NCI-H1436 treated with DMSO at 0.1 percent for 48 hours (cell line): Measurements from ENCODE around the gene TRIB2.

ENCODE experiments used
- DNase-seq: peaks from one replicate; lab custom pipeline; 2025; lab: John Stamatoyannopoulos, UW

The TRIB2 gene

DNA sequence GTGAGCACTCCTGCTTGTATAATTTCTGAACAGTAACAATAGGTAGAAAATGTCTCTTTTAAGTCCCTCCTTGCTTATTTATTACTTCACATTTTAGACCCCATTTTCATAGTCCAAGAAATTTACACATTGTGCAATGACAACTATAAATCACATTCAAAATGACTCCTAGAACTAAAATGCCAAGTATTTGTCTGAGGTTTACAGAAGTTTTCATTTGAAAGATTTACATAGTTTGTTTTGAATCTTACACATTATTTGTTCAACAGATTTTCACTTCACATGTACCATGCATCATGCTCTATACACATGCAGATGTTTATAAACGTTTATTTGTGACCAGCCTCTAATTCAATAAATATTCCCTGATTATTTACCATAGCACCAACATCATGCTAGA is 15.7 kb upstream of the TRIB2 start:
- DNase-seq, result no peak

DNA sequence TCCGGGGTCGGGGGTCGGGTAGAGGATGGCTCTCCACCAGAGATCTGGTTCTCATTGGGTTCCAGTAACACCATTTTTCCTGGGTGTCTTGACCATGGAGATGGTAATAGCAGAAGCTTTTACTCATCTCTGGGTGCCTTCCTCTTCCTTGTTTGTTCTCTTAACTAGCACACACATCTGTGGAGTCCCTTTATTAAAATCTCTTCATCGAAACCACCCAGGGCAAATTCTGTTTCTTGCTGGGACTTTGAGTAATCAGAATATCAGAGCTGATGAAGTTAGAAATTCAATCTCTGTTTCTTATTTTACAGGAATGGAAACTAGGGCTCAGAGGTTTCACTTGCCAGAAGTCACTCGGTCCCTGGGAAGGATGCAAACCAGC is 15.0 kb upstream of the TRIB2 start:
- DNase-seq, result no peak

DNA sequence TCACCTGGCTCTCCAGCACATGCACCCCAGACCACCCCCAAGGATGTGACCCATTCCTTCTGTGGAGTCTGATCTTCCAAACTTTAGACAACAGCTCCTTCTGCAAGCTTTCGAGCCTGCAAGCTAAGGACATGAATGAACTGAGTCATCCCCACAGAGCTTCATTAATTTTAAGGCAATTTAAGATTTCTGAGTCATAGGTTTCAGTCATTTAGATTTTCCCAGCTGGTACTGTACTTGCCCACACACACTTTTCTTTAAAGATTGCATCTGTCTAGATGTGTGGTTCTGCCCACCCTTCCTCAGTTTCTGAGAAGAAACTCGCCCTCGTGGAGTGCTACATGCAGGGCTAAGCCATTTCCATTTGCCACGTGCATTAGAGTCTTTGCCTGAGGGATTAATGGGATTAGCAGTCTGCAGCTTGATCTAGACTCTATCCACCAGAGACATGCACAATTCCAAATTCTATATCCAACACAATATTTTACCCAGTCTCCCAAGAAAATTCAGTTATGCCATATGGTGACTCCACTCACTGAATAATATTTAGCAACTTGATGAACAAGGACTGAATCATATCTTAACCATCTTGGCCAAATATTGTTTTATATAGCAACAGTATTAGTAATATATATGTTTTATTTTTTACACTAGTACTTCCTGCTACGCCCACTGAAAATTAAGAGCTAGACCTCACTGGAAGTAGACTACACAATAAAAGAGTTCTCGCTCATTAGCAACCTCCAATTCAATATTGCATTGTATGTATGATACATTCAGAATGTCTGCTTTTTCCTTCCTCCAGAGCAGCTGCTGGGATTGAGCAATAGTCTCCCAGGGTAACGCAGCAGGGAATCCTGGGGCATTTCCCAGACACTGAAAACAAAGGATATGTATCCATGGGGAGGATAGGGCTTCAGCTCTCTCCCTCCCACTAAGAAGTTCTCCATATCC is 14.3 kb upstream of the TRIB2 start:
- DNase-seq, result no peak

DNA sequence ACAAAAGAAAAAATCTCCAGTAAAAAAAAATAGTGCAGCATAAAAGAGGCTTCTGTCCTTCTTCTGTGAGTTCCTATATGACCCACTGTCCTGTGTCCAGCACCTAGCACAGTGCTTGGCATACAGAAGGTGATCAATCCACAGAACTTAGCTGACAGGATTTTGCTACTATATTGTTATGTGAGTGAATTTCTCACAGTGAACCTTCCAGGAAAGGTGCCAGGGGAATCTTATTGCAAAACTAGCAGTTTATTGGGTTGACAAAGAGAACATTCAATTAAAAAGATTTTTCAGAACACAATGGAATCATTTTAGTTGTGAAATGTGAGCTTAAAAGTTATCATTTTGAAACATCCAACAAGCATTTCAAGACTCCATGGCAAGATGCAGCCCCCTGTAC is 12.4 kb upstream of the TRIB2 start:
- no peak for DNase-seq

DNA sequence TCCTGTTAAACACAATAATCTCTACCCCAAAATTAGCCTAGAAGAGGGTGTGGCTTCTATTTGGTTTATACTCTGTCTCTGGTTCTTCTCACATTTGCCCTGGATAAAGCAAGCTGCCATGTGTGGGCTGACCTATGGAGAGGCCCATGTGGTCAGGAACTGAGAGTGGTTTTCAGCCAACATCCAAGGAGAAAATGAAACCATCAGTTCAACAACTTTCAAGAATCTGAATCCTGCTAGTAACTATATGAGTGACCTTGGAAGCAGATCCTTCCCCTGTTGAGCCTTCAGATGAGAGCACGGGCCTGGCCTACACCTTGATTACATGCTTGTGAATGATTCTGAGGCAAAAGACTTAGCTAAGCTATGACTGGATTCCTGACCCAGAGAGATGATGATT is 11.5 kb upstream of the TRIB2 start:
- DNase-seq, result no peak

DNA sequence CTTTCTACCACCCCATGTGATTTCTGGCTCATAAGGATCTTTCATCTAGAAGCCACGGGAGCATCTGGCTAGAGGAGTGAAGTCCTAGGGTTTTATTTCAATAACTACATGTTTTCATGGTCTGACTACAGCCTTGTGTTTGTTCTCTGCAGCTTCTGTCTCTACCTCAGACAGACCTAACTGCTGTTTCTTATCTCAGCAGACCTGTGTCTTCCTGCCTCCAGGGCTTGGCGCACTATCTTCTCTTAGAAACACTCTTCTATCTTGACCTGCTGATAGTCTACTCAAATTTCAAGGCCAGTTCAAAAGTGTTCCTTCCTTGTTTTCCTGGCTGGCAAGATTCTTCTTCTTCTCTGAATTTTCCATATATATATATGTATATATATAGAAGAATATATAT is 11.0 kb upstream of the TRIB2 start:
- no peak for DNase-seq

DNA sequence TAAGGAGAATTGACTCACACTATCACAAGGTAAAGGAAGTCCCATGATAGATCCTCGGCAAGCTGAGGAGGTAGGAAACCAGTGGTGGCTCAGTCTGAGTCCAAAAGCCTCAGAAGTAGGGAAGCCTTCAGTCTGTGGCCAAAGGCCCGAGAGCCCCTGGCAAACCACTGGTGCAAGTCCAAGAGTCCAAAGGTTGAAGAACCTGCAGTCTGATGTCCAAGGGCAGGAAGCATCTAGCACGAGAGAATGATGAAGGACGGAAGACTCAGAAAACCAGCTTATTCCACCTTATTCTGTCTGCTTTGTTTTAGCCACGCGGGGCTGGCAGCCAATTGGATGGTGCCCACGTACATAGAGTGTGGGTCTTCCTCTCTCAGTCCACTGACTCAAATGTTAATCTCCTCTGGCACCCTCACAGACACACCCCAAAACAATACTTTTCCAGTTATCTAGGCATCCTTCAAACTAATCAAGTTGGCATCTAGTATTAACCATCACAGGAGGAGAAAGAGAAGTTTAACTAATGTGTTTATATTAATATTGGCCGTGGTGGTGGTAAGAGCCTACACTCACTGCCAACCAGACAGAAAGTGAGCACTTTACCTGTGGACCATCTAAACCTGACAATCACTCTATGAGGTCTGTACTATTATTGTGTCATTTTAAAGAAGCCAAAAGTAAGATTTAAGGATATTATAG is 8.1 kb upstream of the TRIB2 start:
- no peak for DNase-seq

DNA sequence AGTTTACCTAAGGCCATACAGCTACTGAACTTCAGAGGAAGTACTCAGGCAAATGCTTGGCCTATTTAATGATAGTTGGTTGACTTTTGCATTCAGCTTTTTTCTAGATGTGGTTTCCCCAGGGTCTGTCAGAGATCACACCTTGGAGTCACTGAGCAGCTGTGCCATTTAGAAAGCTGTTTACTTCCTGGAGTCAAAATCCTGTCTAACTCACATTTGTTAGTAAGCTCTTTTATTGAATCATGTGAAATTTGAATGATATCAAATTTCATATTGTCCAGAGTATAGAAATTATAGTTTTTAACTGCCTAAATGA is 7.6 kb upstream of the TRIB2 start:
- no peak for DNase-seq

DNA sequence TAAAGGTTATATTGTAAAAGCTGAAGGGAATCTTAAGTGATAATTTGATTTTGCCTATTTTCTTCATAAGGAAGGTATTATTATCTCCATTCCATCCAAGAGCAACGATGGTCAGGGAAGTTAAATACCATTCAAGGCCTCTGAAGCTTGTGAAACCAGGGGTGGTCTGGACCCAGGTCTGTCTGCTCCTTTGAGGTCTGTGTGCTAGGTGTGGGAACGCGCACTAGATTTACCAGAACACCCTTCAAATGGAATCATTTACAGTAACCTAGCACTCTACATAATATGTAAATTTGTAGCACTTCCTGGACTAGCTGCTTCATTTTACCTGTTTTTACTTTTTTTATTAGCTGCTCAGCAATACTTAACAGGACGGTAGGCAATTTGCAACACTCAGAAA is 6.4 kb upstream of the TRIB2 start:
- no peak for DNase-seq

DNA sequence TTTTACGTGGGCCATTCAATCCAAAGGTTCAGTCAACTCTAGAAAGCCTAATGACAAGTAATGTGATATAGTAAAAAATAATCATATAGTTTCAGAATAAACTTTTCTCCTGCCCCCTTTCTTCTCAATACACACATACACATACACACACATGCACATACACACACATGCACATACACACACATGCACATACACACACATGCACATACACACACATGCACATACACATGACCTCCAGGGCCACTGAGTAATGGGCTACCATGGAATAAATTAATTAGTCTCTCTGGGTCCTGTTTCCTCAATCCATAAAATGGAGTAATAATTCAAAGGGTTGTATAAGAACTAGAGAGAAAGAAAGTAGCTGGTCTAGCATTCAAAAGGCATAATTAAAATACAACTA is 5.4 kb upstream of the TRIB2 start:
- DNase-seq, result no peak

DNA sequence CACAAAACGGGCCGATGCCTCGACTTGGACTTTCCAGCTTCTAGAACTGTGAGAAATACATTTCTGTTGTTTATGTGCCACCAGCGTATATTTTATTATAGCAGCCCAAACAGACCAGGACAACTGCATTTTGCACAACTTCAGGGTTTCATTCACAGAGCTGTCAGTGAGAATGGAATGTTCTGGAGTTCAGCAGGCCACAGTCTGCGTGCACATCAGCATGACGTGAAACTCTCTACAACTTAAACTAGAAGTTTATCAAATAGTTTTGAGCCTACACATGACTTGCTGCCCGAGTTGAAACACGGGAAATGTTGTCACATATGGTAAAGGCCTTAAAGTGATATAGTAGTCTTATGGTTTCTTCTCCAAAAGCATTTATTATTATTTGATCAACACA is 3.9 kb upstream of the TRIB2 start:
- DNase-seq, result no peak

DNA sequence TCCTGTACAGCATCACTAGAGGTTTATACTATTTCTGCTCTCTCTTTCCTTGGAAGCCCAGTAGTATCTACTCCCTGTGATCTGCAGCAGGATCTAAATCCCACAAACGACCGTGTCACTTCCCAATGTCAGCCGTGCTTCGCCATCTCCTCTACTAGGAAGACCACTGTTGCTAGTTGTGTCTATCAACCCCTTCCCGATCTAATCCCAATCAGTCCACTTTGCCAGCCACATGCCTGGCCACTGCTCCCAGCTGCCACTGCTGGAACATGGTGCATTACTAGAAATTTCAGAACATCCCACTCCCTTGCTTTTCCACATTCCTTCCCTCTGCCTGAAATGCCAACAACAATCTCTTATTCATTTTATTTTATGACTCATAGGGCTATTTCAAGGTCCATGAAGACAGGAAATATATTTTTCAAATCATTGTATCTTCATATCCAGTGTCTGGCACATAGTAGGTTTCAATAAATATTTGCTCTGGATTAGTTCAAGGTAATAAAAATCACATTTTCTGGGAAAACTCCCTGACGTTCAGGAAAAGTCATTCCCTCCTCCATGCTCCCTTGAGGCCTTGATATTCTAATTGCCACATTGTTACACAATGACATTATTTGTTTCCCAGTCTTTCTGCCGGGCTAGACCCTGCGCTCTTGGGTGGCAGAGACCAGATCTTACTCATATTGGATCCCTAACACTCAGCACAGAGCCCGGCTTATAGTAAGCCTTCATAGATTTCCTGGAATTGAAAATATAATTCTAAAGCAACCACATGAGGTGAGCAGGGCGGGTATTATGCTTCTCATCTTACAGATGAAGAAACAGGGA is 2.1 kb upstream of the TRIB2 start:
- DNase-seq, result no peak

DNA sequence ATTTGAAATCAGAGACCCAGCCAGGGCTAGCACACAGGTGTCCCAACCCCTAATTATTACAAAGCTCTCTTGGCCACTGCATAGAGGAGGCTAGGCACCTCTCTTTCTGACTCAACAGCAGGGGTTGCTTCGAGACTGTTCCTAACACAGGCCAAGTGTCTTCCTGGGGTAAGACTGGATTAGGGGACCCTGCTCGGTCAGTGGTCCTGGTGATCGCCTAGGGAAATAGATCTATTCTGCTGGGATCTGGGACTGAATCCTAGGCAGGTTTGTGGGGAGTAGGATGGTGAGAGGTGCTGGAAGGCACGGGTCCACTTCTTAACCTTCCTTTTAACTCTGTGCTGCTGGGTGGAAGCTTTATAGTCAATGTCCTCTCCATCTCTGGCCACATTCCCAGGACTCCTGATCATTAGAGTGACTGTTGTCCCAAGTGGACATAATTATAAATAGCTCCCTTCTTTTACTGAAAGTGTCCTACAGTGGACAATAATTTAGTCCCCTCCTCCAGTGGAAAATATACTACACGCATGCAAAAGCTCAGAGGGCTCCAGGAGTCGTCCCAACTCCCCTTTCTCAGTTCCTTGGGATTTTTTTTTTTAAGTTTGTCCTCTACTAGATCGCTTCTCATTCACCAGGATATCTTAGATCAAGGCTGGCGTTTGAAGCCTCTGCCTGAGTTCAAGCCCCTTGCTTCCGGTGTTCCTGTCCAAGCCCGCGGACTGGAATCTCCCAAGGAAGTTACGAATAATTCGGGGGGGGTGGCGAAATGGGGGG is 1.3 kb upstream of the TRIB2 start:
- no peak for DNase-seq

DNA sequence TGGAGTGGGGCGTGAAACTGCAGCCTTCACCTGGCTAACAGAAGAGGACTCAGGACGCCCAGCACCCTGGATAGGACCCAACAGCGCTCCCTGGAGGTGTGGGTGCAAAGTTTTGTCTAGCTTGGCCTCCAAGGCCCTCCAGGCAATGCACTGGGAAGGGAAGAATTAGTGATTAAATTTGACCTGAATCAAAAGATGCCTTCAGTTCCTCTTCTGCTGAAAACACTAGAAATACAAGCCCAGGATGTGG is 779 bp upstream of the TRIB2 start:
- no peak for DNase-seq

DNA sequence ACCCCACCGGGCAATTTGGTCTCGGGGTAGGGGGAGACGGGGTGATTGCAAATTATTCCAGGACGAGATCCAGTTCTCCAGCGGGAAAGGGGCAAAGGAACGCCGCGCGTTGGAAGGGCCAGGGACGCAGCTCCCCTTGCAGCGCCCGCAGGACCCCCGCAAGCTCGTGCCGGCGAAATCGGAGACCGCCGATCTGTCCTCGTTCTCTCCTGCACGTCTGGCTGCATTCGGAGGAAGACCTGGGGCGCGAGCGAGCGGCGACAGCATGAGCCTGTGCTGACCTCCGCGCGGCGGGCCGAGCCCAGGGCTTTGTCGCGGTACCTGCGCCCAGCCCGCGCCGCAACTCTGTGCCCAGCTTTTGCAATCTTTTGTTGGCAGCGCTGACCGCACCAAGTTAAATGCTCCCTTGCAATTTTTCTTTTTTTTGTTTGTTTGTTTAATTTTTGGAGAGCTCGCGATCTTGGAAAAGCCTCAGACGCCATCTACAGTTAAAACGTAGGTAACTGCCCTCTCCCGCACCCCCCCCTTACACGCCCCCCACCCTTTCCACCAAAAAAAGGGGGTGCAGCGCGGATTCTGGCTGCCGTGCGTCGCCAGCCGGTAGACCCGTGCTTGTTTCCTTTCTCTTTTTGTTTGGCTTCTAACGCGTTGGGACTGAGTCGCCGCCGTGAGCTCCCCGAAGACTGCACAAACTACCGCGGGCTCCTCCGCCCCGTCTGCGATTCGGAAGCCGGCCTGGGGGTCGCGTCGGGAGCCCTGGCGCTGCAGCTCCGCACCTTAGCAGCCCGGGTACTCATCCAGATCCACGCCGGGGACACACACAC is 667 bp downstream of the TRIB2 start:
- DNase-seq, result no peak

DNA sequence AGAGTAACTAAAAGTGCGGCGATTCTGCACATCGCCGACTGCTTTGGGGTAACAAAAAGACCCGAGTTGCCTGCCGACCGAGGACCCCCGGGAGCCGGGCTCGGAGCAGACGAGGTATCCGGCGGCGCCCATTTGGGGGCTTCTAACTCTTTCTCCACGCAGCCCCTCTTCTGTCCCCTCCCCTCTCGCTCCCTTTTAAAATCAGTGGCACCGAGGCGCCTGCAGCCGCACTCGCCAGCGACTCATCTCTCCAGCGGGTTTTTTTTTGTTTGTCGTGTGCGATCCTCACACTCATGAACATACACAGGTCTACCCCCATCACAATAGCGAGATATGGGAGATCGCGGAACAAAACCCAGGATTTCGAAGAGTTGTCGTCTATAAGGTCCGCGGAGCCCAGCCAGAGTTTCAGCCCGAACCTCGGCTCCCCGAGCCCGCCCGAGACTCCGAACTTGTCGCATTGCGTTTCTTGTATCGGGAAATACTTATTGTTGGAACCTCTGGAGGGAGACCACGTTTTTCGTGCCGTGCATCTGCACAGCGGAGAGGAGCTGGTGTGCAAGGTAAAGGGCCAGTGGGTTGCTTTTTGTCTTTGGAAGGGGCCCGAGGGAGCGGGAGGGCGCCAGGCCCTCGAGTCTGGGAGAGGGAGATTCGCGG is 1.4 kb downstream of the TRIB2 start:
- no peak for DNase-seq

DNA sequence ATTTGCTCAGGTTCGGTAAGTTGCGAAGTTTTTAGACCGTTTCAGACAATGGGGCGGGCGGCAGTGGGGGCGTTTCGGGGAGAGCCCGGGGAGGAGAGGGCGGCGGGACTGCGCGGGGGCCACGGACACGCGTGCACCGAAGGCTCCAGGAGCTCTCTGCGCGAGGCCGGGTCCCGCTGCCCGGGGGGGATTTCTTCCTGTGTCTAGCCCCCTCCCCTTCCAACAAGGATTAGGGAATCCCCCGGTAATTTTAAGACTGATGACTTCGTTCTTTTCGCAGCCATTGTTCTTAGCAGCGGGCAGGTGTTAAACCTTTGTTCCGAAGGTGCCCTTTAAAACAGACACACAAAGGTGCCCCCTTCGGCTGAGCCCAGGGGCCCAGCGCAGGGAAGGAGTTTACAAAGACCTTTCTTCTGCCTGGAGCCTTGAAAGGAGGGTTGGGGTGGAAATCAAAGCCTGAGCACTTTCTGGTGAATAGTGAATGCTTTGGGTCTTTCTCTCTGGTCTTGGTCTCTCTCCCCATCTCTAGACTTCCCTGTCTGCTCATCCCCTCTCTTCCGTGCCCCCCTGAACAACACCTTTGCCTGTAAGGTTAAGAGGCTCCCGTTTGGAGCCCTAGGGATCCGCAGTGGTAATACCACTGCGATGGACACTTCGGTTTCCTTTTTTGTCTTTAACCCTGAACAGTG is 2.1 kb downstream of the TRIB2 start:
- DNase-seq, result no peak

DNA sequence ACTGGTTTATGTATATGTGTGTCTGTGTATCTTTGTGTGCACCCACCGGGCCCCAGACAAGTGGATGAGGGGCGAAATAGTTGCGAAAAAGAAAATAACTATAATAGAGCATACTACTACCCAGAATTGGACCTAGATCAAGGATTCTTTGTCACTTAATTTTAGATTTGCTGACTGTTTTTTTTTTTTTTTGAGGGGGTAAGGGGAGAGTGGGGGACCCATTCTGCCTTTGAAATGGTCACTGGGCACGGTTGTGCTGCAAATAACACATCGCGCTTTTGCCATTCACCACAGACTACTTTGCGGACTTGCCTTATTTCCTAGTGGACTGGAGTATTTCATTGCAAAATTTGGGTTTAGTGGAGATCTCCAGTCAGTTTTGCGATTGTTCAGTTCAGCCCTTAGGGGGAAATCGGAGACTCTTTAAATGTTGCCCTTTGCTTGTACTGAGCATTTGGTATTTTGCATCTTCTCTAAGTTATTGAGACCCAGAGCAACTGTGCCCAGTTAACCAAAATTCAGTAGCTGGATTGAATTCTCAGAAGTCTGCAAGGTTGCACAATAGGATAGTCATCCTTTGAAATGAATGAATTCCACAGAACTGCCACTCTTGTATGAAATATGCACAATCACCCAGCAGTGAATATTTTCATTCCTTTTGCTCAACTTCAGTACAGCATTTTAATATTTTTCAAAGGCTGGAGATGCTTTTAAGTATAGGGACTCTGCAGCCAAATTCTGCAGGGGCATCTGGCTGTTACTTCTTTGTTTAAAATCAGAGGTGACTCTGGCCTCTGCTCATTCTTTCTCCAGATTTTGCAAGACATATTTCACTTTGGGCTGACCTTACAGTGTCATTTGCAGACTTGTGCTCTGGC is 2.9 kb downstream of the TRIB2 start:
- DNase-seq, result no peak

DNA sequence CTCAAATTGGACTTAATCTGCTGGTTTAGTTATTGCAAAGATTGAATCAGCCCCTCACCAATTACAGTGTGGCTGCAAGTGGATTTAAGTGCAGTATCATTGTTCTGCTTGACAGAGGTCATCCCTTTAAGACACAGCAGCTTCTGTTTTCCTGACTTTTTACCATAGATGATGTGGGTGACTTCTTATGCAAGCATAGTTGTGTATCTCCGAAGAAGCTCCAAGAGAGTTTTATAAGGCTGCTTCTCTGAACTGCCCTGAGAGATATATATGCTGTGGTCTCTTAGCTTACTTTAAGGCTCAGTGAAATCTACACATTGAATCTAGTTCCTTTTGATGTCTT is 3.5 kb downstream of the TRIB2 start:
- DNase-seq, result no peak
